Loucy (cell line): Measurements from ENCODE around the gene WNT11.

ENCODE experiments used
- CTCF ChIP-seq: fragments of 200-600 bp; sonication (generic); conservative IDR thresholded peaks from 2 replicates; pipeline ENCODE4 v1.5.1; 2014; ENCODE audit warnings: mild to moderate bottlenecking, antibody characterized with exemption, low read length
- EZH2phosphoT487 ChIP-seq: fragments of 200-600 bp; IDR thresholded peaks from 2 replicates; pipeline ENCODE4 v1.6.1; 2018; ENCODE audit warnings: antibody characterized with exemption, mild to moderate bottlenecking, moderate library complexity, borderline replicate concordance

GRCh38 chr11:76172583-76172982 is 33.7 kb downstream of the WNT11 start:
- TF ChIP-seq CTCF (no peak), EZH2phosphoT487 (no peak)
